H1 (cell line): Measurements from ENCODE around the gene LRRC42. TPM values are rescaled to one million over a fixed set of nuclear protein-coding genes. Genes with fewer than 3 reads are reported as not detected.
A peak's percentile ranks its signal among the peaks of the same experiment; 100 is the strongest.

Experiments used
- CTCF ChIA-PET: fragments of 300-600 bp; sonication (Branson Sonifier 250); formaldehyde crosslinking; loops from one replicate; lab custom pipeline; 2021; ENCODE audit not compliant: partially characterized antibody; lab: Charles Lee
- POLR2A ChIA-PET: fragments of 300-600 bp; sonication (Branson Sonifier 250); formaldehyde crosslinking; loops from one replicate; lab custom pipeline; 2021; ENCODE audit warnings: inconsistent platforms; ENCODE audit not compliant: partially characterized antibody; lab: Charles Lee
- DNase-seq, 2 experiments: peaks; one replicate each; pipeline versions ENCODE4 v3.0.0 to v3.0.0-alpha.2; 2010 to 2022; ENCODE audit warnings: low spot score in 2 of 2, low read depth in 1 of 2, mixed read lengths in 1 of 2
- FAIRE-seq: peaks from 2 replicates; lab custom pipeline; 2011; peaks lifted over from hg19 to GRCh38; lab: Jason Lieb, UNC
- H2AFZ ChIP-seq: 2 replicates; pipeline ENCODE4 v1.8.1; 2012; ENCODE audit warnings: low read length, inconsistent platforms
- H2AK5ac ChIP-seq: 2 replicates; pipeline ENCODE4 v1.6.1; 2013; ENCODE audit warnings: low read depth, low read length
- H2BK120ac ChIP-seq: replicated peaks from 2 replicates; pipeline ENCODE3; 2013; ENCODE audit warnings: low read depth, low read length, inconsistent platforms
- H2BK12ac ChIP-seq: 2 replicates; pipeline ENCODE4 v1.6.1; 2013; ENCODE audit warnings: low read depth, low read length
- H2BK15ac ChIP-seq: 2 replicates; pipeline ENCODE4 v1.6.1; 2013; ENCODE audit warnings: low read length
- H2BK20ac ChIP-seq: 2 replicates; pipeline ENCODE4 v1.6.1; 2013; ENCODE audit warnings: low read length
- H2BK5ac ChIP-seq: 2 replicates; pipeline ENCODE4 v1.6.1; 2013; ENCODE audit warnings: low read depth, low read length
- H3K14ac ChIP-seq: 2 replicates; pipeline ENCODE4 v1.6.1; 2013; ENCODE audit warnings: inconsistent platforms; ENCODE audit not compliant: insufficient read length
- H3K18ac ChIP-seq: 2 replicates; pipeline ENCODE4 v1.6.1; 2013; ENCODE audit warnings: low read length; ENCODE audit errors: extremely low read depth
- H3K23ac ChIP-seq: 2 replicates; pipeline ENCODE4 v1.6.1; 2013; ENCODE audit warnings: inconsistent platforms; ENCODE audit not compliant: insufficient read length
- H3K23me2 ChIP-seq: 2 replicates; pipeline ENCODE4 v1.6.1; 2013; ENCODE audit warnings: low read depth, low read length
- H3K27ac ChIP-seq: 2 replicates; pipeline ENCODE4 v1.6.1; 2011; ENCODE audit warnings: low read depth, low read length, inconsistent platforms
- H3K27me3 ChIP-seq, 4 experiments: replicated peaks in 1 of 4; 1 replicate in 1 of 4; 2 replicates in 3 of 4; pipeline versions ENCODE4 v1.6.1 to v1.8.1; 2011 to 2013; ENCODE audit warnings: low read length in 3 of 4, mild to moderate bottlenecking in 3 of 4, inconsistent platforms in 2 of 4, mixed read lengths in 2 of 4, moderate library complexity in 1 of 4; ENCODE audit not compliant: control insufficient read depth in 3 of 4, insufficient read depth in 3 of 4; ENCODE audit errors: extremely low read depth in 1 of 4
- H3K36me3 ChIP-seq, 4 experiments: 2 replicates each; pipeline versions ENCODE4 v1.6.1 to v1.8.1; 2011 to 2013; ENCODE audit warnings: mild to moderate bottlenecking in 4 of 4, low read length in 3 of 4, moderate library complexity in 2 of 4, control low read depth in 1 of 4, inconsistent platforms in 1 of 4; ENCODE audit not compliant: insufficient read depth in 4 of 4, control insufficient read depth in 2 of 4
- H3K4ac ChIP-seq: replicated peaks from 2 replicates; pipeline ENCODE3; 2013; ENCODE audit warnings: low read length, low read depth, mixed read lengths, inconsistent platforms; ENCODE audit not compliant: insufficient read length
- H3K4me1 ChIP-seq, 4 experiments: replicated peaks in 1 of 4; 1 replicate in 1 of 4; 2 replicates in 3 of 4; pipeline versions ENCODE4 v1.6.1 to v1.8.1; 2011 to 2013; ENCODE audit warnings: low read length in 3 of 4, inconsistent platforms in 2 of 4, mixed read lengths in 1 of 4; ENCODE audit not compliant: insufficient read depth in 4 of 4, control insufficient read depth in 3 of 4
- H3K4me2 ChIP-seq, 2 experiments: 2 replicates each; pipeline versions ENCODE4 v1.6.1 to v1.8.1; 2011 to 2013; ENCODE audit warnings: low read depth in 2 of 2, low read length in 2 of 2, control low read depth in 1 of 2, inconsistent platforms in 1 of 2, mild to moderate bottlenecking in 1 of 2; ENCODE audit not compliant: insufficient read depth in 1 of 2
- H3K4me3 ChIP-seq, 4 experiments: fragments of 200-600, 300-600 bp in 1 of 4; sonication (generic), shearing (Covaris generic), sonication (Bioruptor Twin) in 1 of 4; 2 replicates each; pipeline versions ENCODE4 v1.5.1 to v1.8.1; 2011 to 2016; ENCODE audit warnings: low read length in 4 of 4, low read depth in 3 of 4, control low read depth in 2 of 4, inconsistent platforms in 2 of 4, mild to moderate bottlenecking in 2 of 4, mixed read lengths in 1 of 4, moderate library complexity in 1 of 4; ENCODE audit not compliant: insufficient read depth in 2 of 4; ENCODE audit errors: extremely low read depth in 1 of 4
- H3K56ac ChIP-seq: replicated peaks from 2 replicates; pipeline ENCODE3; 2013; ENCODE audit warnings: low read depth, mild to moderate bottlenecking, mixed read lengths, low read length, inconsistent platforms; ENCODE audit not compliant: insufficient read length
- H3K79me1 ChIP-seq: 2 replicates; pipeline ENCODE4 v1.6.1; 2013; ENCODE audit warnings: low read depth, low read length, control low read depth
- H3K79me2 ChIP-seq, 2 experiments: 2 replicates each; pipeline versions ENCODE4 v1.6.1 to v1.8.1; 2012 to 2013; ENCODE audit warnings: low read length in 2 of 2, mild to moderate bottlenecking in 2 of 2, inconsistent platforms in 1 of 2; ENCODE audit not compliant: insufficient read depth in 2 of 2, control insufficient read depth in 1 of 2
- H3K9ac ChIP-seq, 4 experiments: replicated peaks in 1 of 4; 1 replicate in 1 of 4; 2 replicates in 3 of 4; pipeline versions ENCODE4 v1.6.1 to v1.8.1; 2011 to 2013; ENCODE audit warnings: low read depth in 3 of 4, low read length in 3 of 4, control low read depth in 2 of 4, mild to moderate bottlenecking in 2 of 4, moderate library complexity in 2 of 4, inconsistent platforms in 1 of 4; ENCODE audit errors: extremely low read depth in 1 of 4
- H3K9me3 ChIP-seq, 2 experiments: 2 replicates each; pipeline versions ENCODE4 v1.6.1 to v1.8.1; 2012 to 2013; ENCODE audit warnings: mild to moderate bottlenecking in 2 of 2, moderate library complexity in 2 of 2, control low read depth in 1 of 2, inconsistent platforms in 1 of 2, low read depth in 1 of 2, low read length in 1 of 2, mixed read lengths in 1 of 2; ENCODE audit not compliant: insufficient read depth in 2 of 2
- H4K20me1 ChIP-seq, 2 experiments: replicated peaks in 1 of 2; 2 replicates each; pipeline versions ENCODE3 to v1.8.1; 2011 to 2013; ENCODE audit warnings: inconsistent platforms in 2 of 2, low read length in 2 of 2, mild to moderate bottlenecking in 1 of 2; ENCODE audit not compliant: insufficient read depth in 2 of 2, control insufficient read depth in 1 of 2
- H4K5ac ChIP-seq: 2 replicates; pipeline ENCODE4 v1.6.1; 2013; ENCODE audit warnings: low read length, low read depth, mixed read lengths, inconsistent platforms; ENCODE audit not compliant: insufficient read length
- H4K8ac ChIP-seq: 2 replicates; pipeline ENCODE4 v1.8.0; 2013; ENCODE audit warnings: mild to moderate bottlenecking, moderate library complexity, low read length, inconsistent platforms; ENCODE audit not compliant: insufficient read depth; ENCODE audit errors: extremely low read depth
- H4K91ac ChIP-seq: replicated peaks from 2 replicates; pipeline ENCODE3; 2013; ENCODE audit warnings: low read length, mixed read lengths, inconsistent platforms; ENCODE audit not compliant: insufficient read length
- ASH2L ChIP-seq: fragments of 200-600, 300-600 bp; sonication (generic); IDR thresholded peaks from one replicate; pipeline ENCODE4 v1.7.1; 2017; ENCODE audit warnings: low read length
- CREB1 ChIP-seq: IDR thresholded peaks from 2 replicates; pipeline ENCODE4 v1.6.1; 2012; ENCODE audit warnings: inconsistent platforms
- HDAC2 ChIP-seq, 2 experiments: fragments of 300-600 bp in 1 of 2; sonication (generic) in 1 of 2; IDR thresholded peaks; 2 replicates each; pipeline ENCODE4 v1.6.1; 2011 to 2012; ENCODE audit warnings: low read depth in 2 of 2, low read length in 2 of 2, mild to moderate bottlenecking in 2 of 2, moderate library complexity in 2 of 2, borderline replicate concordance in 1 of 2, inconsistent platforms in 1 of 2
- NANOG ChIP-seq: IDR thresholded peaks from 2 replicates; pipeline ENCODE4 v1.6.1; 2011; ENCODE audit warnings: low read length, low read depth, mild to moderate bottlenecking, inconsistent platforms; ENCODE audit not compliant: insufficient read depth, poor library complexity, severe bottlenecking
- SAP30 ChIP-seq: fragments of 300-600 bp; sonication (generic); IDR thresholded peaks from 2 replicates; pipeline ENCODE4 v1.7.1; 2012; ENCODE audit warnings: low read length, moderate library complexity, mild to moderate bottlenecking, inconsistent platforms; ENCODE audit not compliant: insufficient read depth, insufficient replicate concordance
- WGBS, 2 experiments: shearing (Covaris generic) in 1 of 2; methylation state at CpG; one replicate each; pipeline versions ENCODE4 v1.1.6 to v1.1.7; 2013 to 2015; ENCODE audit warnings: low lambda C conversion rate in 2 of 2, mixed read lengths in 2 of 2, inconsistent platforms in 1 of 2, low coverage in 1 of 2, missing lambda C conversion rate in 1 of 2; ENCODE audit not compliant: insufficient replicate concordance in 2 of 2, insufficient coverage in 1 of 2, insufficient read length in 1 of 2; ENCODE audit errors: extremely low coverage in 1 of 2, missing lambda C conversion rate in 1 of 2; 5-methylcytosine and 5-hydroxymethylcytosine counted together
- polyA plus RNA-seq, 7 experiments: library from polyadenylated mRNA; depleted of rRNA in 3 of 7; stranded (reverse) in 5 of 7; unstranded in 2 of 7; fragments of >200 nt in 5 of 7; fragments of 200-250 nt in 2 of 7; gene quantifications; 1 replicate in 5 of 7; 2 replicates in 1 of 7; 4 replicates in 1 of 7; pipeline versions ENCODE4 v1.2.1 to v1.2.3, GENCODE V29; 2011 to 2013; ENCODE audit warnings: missing spikeins in 2 of 7, mixed read lengths in 2 of 7
- total RNA-seq: library from RNA; stranded (reverse); fragmentation: NEBNext Ultra II Directional; extraction: Animal tissue kit (Norgen Biotek cat#: 25700); gene quantifications from 2 replicates; pipeline ENCODE4 v1.2.1, GENCODE V29; 2021

LRRC42 gene
- total and polyA plus RNA-seq, 2 of the 8 experiments (the other 6 are each of a cell fraction or from before 2014, with no cell fraction given) = 38.2 to 54.1 TPM

- Histone ChIP-seq H3K23me2 (no peaks in the 10 kb centered on the region), H3K18ac (no peak overlapping the region), H2BK12ac (no peak overlapping the region), H4K91ac (no peak overlapping the region), H3K79me1 (no peaks in the 10 kb centered on the region), H2BK120ac (no peak overlapping the region), H3K14ac (no peak overlapping the region), H3K4me2 (no peak overlapping the region), H3K27ac (no peak overlapping the region), H2AFZ (no peak overlapping the region), H2BK15ac (no peak overlapping the region), H3K9ac (no peak overlapping the region), H2AK5ac (no peak overlapping the region), H3K79me2 (no peaks in the 10 kb centered on the region), H3K23ac (no peak overlapping the region), H2BK20ac (no peak overlapping the region), H3K4ac (no peak overlapping the region), H3K56ac (no peak overlapping the region), H3K4me1 (peaks cover 0 to 3% (median 0%) of the 10 kb centered on the region in 4 experiments; a peak in 1 of 7 replicates), H3K36me3 (no peaks in the 10 kb centered on the region), H4K5ac (no peak overlapping the region), H3K27me3 (no peaks in the 10 kb centered on the region), H3K4me3 (no peak overlapping the region), H3K9me3 (no peaks in the 10 kb centered on the region), H4K20me1 (no peaks in the 10 kb centered on the region), H4K8ac (peak overlapping the region; percentile 19; the same call in 1 of the 2 replicates), H2BK5ac (no peak overlapping the region)
- WGBS, 2 experiments = 89% methylated on average over 14 of the region's 17 CpGs; no CpG with 5 or more reads in 1 of the 2 experiments
- ChIA-PET POLR2A (no interaction called here), CTCF (interaction anchor here (0.7 to 1.3 kb wide), 5 partner anchors 14 to 55 kb away, joined by 3 to 5 read pairs (median 3); no protein-coding TSS in a partner anchor)
- peak in 1 of 2 experiments; percentile 48 for DNase-seq
- no peak for FAIRE-seq
- no peak for TF ChIP-seq CREB1
- no peak for TF ChIP-seq ASH2L
- no peak for TF ChIP-seq NANOG
- TF ChIP-seq SAP30 = no peak
- TF ChIP-seq HDAC2 (IDR thresholded peaks at IDR 0.05; ENCODE audit: borderline replicate concordance in 1 of 2, low read depth in 2 of 2, low read length in 2 of 2) = no peak
Observed at GRCh38 chr1:54014009-54014629, 68.0 kb downstream of the LRRC42 start.
